BE2C (cell line): ENCODE results near the gene PLA2G6.

Experiments
- DNase-seq: peaks from one replicate; pipeline ENCODE4 v3.0.0-alpha.2; 2020
- H3K27me3 ChIP-seq: fragments of 250-450 bp; sonication (Bioruptor Pico); 2 replicates; pipeline ENCODE4 v1.5.1; 2020; ENCODE audit warnings: mild to moderate bottlenecking
- H3K36me3 ChIP-seq: fragments of 250-450 bp; sonication (Bioruptor Pico); 2 replicates; pipeline ENCODE4 v1.5.1; 2020; ENCODE audit warnings: mild to moderate bottlenecking
- H3K4me1 ChIP-seq: fragments of 250-450 bp; sonication (Bioruptor Pico); 2 replicates; pipeline ENCODE4 v1.5.1; 2020
- H3K4me3 ChIP-seq: 2 replicates; pipeline ENCODE4 v1.5.1; 2011; ENCODE audit warnings: low read depth, low read length
- H3K9me3 ChIP-seq: fragments of 250-450 bp; sonication (Bioruptor Pico); 2 replicates; pipeline ENCODE4 v1.5.1; 2020
- TF ChIP-seq, protein P1 (sequence below): IDR thresholded peaks from 2 replicates; pipeline ENCODE4 v1.5.1; 2012; ENCODE audit warnings: mild to moderate bottlenecking, low read depth, low read length

The PLA2G6 gene

GRCh38 chr22:38199826-38200559 lies 18.4 kb upstream of the PLA2G6 start:
- no peaks in the 10 kb centered on the region for H3K36me3 ChIP-seq
- no peaks in the 10 kb centered on the region for H3K27me3 ChIP-seq
- no peaks in the 10 kb centered on the region for H3K9me3 ChIP-seq
- DNase-seq, result no peak
- TF ChIP-seq, protein P1, sequence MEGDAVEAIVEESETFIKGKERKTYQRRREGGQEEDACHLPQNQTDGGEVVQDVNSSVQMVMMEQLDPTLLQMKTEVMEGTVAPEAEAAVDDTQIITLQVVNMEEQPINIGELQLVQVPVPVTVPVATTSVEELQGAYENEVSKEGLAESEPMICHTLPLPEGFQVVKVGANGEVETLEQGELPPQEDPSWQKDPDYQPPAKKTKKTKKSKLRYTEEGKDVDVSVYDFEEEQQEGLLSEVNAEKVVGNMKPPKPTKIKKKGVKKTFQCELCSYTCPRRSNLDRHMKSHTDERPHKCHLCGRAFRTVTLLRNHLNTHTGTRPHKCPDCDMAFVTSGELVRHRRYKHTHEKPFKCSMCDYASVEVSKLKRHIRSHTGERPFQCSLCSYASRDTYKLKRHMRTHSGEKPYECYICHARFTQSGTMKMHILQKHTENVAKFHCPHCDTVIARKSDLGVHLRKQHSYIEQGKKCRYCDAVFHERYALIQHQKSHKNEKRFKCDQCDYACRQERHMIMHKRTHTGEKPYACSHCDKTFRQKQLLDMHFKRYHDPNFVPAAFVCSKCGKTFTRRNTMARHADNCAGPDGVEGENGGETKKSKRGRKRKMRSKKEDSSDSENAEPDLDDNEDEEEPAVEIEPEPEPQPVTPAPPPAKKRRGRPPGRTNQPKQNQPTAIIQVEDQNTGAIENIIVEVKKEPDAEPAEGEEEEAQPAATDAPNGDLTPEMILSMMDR, result no peak
- H3K4me3 ChIP-seq, result no peak overlapping the region
- peaks cover 9% of the 10 kb centered on the region for H3K4me1 ChIP-seq

- TF ChIP-seq, protein P1, result no peak
- H3K4me3 ChIP-seq, result no peak overlapping the region
- no peaks in the 10 kb centered on the region for H3K36me3 ChIP-seq
- H3K9me3 ChIP-seq, result no peaks in the 10 kb centered on the region
- H3K27me3 ChIP-seq, result no peaks in the 10 kb centered on the region
- no peak for DNase-seq
- H3K4me1 ChIP-seq, result peaks cover 9% of the 10 kb centered on the region
Observed at GRCh38 chr22:38196791-38197419, 15.3 kb upstream of the PLA2G6 start.

DNA sequence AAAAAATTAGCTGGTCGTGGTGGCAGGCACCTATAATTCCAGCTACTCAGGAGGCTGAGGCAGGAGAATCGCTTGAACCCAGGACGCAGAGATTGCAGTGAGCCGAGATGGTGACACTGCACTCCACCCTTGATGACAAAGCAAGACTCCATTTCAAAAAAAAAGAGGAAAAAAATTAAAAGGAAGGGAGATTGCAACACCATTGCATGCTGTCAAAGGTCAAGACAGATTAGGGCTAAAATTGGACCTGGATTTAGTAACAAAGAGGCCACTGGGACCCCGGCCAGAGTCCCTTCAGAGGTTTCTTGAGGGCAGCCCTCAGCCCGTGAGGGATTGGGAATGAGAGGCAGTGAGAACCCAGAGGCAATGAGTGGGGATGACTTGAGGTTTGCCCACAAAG lies 11.9 kb upstream of the PLA2G6 start:
- peaks cover 6% of the 10 kb centered on the region for H3K4me1 ChIP-seq
- DNase-seq, result no peak
- no peaks in the 10 kb centered on the region for H3K36me3 ChIP-seq
- TF ChIP-seq, protein P1, result no peak
- no peaks in the 10 kb centered on the region for H3K9me3 ChIP-seq
- H3K4me3 ChIP-seq, result no peak overlapping the region
- no peaks in the 10 kb centered on the region for H3K27me3 ChIP-seq

- Histone ChIP-seq H3K4me1 (peaks cover 6% of the 10 kb centered on the region), H3K9me3 (no peaks in the 10 kb centered on the region), H3K27me3 (no peaks in the 10 kb centered on the region), H3K4me3 (no peak overlapping the region), H3K36me3 (no peaks in the 10 kb centered on the region)
- TF ChIP-seq, protein P1, result no peak
- no peak for DNase-seq
Observed at GRCh38 chr22:38192475-38192863, 10.8 kb upstream of the PLA2G6 start.

GRCh38 chr22:38191731-38192474 lies 10.3 kb upstream of the PLA2G6 start:
- TF ChIP-seq, protein P1, result no peak
- H3K36me3 ChIP-seq, result no peaks in the 10 kb centered on the region
- peaks cover 6% of the 10 kb centered on the region for H3K4me1 ChIP-seq
- H3K27me3 ChIP-seq, result no peaks in the 10 kb centered on the region
- no peak for DNase-seq
- H3K9me3 ChIP-seq, result no peaks in the 10 kb centered on the region
- no peak overlapping the region for H3K4me3 ChIP-seq

DNA sequence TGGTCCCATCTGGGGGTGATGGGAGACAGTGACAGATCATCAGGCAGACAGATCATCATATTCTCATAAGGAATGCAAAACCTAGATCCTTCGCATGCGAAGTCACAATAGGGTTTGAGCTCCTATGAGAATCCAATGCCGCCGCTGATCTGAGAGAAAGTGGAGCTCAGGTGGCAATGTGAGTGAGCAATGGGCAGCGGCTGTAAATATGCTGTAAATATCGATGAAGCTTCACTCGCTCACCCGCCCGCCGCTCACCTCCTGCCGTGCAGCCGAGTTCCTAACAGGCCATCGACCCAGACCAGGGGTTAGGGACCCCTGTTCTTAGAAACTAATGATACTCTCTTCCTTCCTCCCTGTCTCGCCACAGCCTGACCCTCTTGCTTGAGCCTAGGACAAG lies 9.4 kb upstream of the PLA2G6 start:
- TF ChIP-seq, protein P1, result no peak
- Histone ChIP-seq H3K4me1 (peaks cover 6% of the 10 kb centered on the region), H3K27me3 (no peaks in the 10 kb centered on the region), H3K4me3 (no peak overlapping the region), H3K9me3 (no peaks in the 10 kb centered on the region), H3K36me3 (no peaks in the 10 kb centered on the region)
- DNase-seq, result no peak
